Adrenal gland (tissue), 12 donors: ENCODE results near the gene PDZRN3. TPM values are rescaled to one million over a fixed set of nuclear protein-coding genes. Genes with fewer than 3 reads are reported as not detected.

ENCODE experiments used
- DNase-seq, 7 donors: peaks; one replicate each; pipeline ENCODE4 v3.0.0-alpha.2; 2019 to 2020
- H3K27ac ChIP-seq, 5 donors: fragments of 200-600 bp; sonication (generic) in 4 of 5; 1 replicate in 3 of 5; 2 replicates in 2 of 5; pipeline versions ENCODE4 v1.5.1 to v1.8.0; 2016 to 2020; ENCODE audit warnings: mild to moderate bottlenecking in 1 of 5
- H3K27me3 ChIP-seq: fragments of 200-600 bp; 2 replicates; pipeline ENCODE4 v1.8.0; 2021
- H3K36me3 ChIP-seq, 2 donors: fragments of 200-600 bp; replicated peaks in 1 of 2; 1 replicate in 1 of 2; 2 replicates in 1 of 2; pipeline versions ENCODE4 v1.5.1 to v1.8.0; 2018 to 2022
- H3K4me1 ChIP-seq, 2 donors: fragments of 200-600 bp; replicated peaks in 1 of 2; 1 replicate in 1 of 2; 2 replicates in 1 of 2; pipeline versions ENCODE4 v1.5.1 to v1.8.0; 2018 to 2021
- H3K4me3 ChIP-seq, 4 donors: fragments of 200-600 bp; sonication (generic) in 3 of 4; one replicate each; pipeline ENCODE4 v1.5.1; 2016 to 2018
- H3K9me3 ChIP-seq, 3 donors: fragments of 200-600 bp; sonication (generic) in 1 of 3; replicated peaks in 1 of 3; 1 replicate in 2 of 3; 2 replicates in 1 of 3; pipeline versions ENCODE4 v1.5.1 to v1.8.0; 2016 to 2021
- CTCF ChIP-seq, 6 experiments: fragments of 450-650 bp in 4 of 6; fragments of 200-600 bp in 2 of 6; sonication (generic) in 1 of 6; IDR thresholded peaks; 1 replicate in 5 of 6; 2 replicates in 1 of 6; pipeline versions ENCODE4 v1.5.1 to v1.8.0; 2016 to 2021; ENCODE audit warnings: antibody characterized with exemption in 6 of 6, mild to moderate bottlenecking in 2 of 6, moderate library complexity in 1 of 6
- POLR2A ChIP-seq, 2 donors: fragments of 450-650 bp; IDR thresholded peaks; one replicate each; pipeline ENCODE4 v1.6.1; 2017; ENCODE audit warnings: antibody characterized with exemption in 2 of 2, mild to moderate bottlenecking in 2 of 2, moderate library complexity in 1 of 2
- WGBS, 4 donors: extraction: QIAGEN DNeasy Blood & Tissue Kit in 2 of 4; methylation state at CpG; one replicate each; pipeline versions ENCODE4 v1.1.5 to v1.1.7; 2013 to 2017; 5-methylcytosine and 5-hydroxymethylcytosine counted together
- intact Hi-C, 2 donors: fragments of 100-400 bp; cut with DNase I; formaldehyde crosslinking; loops; one replicate each; pipeline versions ENCODE4 v1.14.1 to v1.15.0; 2022 to 2023
- polyA plus RNA-seq, 3 donors: library from polyadenylated mRNA; stranded (reverse); fragments of 200-250 nt in 2 of 3; fragments of 350-450 nt in 1 of 3; fragmentation: Illumina TruSeq in 1 of 3; extraction: RNeasy Lipid Tissue Mini Kit (QIAGEN cat#74804) in 1 of 3; gene quantifications; one replicate each; pipeline ENCODE4 v1.2.3, GENCODE V29; 2013 to 2014
- total RNA-seq, 9 donors: library from RNA; depleted of rRNA in 4 of 9; stranded (reverse); fragments of >200 nt in 4 of 9; fragments of 120-200 nt in 1 of 9; fragmentation: NEBNext Ultra II Directional in 1 of 9; extraction: Animal tissue kit (Norgen Biotek cat#: 25700) in 1 of 9; gene quantifications; one replicate each; pipeline versions ENCODE4 v1.1.0 to v1.2.4, GENCODE V29; 2013 to 2023
- donor health status: healthy with polysubstance abuse.
- donor health status: Bipolar disorder and iron deficiency.
- donor health status: DM: yes; HTN: yes; CAD: no.
- donor health status: DM: no; HTN: no; CAD: no.
- donor health status: DM: no; HTN: no; CAD: no.
- donor health status: DM: yes; HTN: yes; CAD: no.

Gene PDZRN3
- total and polyA plus RNA-seq, 12 donors, result 11.5 to 126 (median 64.1) TPM

GRCh38 chr3:73656241-73656890 is 31.6 kb upstream of the PDZRN3 start:
- DNase-seq, result no peak
- Histone ChIP-seq H3K27ac (no peak overlapping the region), H3K27me3 (no peaks in the 10 kb centered on the region), H3K36me3 (no peaks in the 10 kb centered on the region), H3K9me3 (no peaks in the 10 kb centered on the region), H3K4me1 (peaks cover 0 to 12% of the 10 kb centered on the region in 2 donors), H3K4me3 (no peak overlapping the region)
- intact Hi-C loops, result no loop called here
- 81 to 95% (median 92%) methylated on average over 4 of the region's 4 CpGs for WGBS, 4 donors
- TF ChIP-seq CTCF (IDR thresholded peaks at IDR 0.05) (no peak), POLR2A (IDR thresholded peaks at IDR 0.05) (no peak)

- Histone ChIP-seq H3K4me3 (no peak overlapping the region), H3K27me3 (no peaks in the 10 kb centered on the region), H3K9me3 (no peaks in the 10 kb centered on the region), H3K4me1 (peaks cover 0 to 12% of the 10 kb centered on the region in 2 donors), H3K27ac (no peak overlapping the region), H3K36me3 (no peaks in the 10 kb centered on the region)
- no peak for DNase-seq
- WGBS, 4 donors, result 90 to 94% (median 93%) methylated on average over 5 of the region's 5 CpGs
- intact Hi-C loops, result no loop called here
- no peak for TF ChIP-seq CTCF (IDR thresholded peaks at IDR 0.05)
- no peak for TF ChIP-seq POLR2A (IDR thresholded peaks at IDR 0.05)
Observed at GRCh38 chr3:73655197-73655596, 30.5 kb upstream of the PDZRN3 start.

- DNase-seq, result no peak
- peaks cover 0 to 8% of the 10 kb centered on the region in 2 donors for H3K4me1 ChIP-seq
- no peaks in the 10 kb centered on the region for H3K36me3 ChIP-seq
- H3K9me3 ChIP-seq, result no peaks in the 10 kb centered on the region
- WGBS, 4 donors, result 77 to 88% (median 86%) methylated on average over 1 of the region's 1 CpG
- intact Hi-C loops, result no loop called here
- no peak overlapping the region for H3K27ac ChIP-seq
- H3K4me3 ChIP-seq, result no peak overlapping the region
- TF ChIP-seq POLR2A (IDR thresholded peaks at IDR 0.05) (no peak), CTCF (IDR thresholded peaks at IDR 0.05) (no peak)
- H3K27me3 ChIP-seq, result no peaks in the 10 kb centered on the region
Observed at GRCh38 chr3:73653877-73654276, 29.1 kb upstream of the PDZRN3 start.

GRCh38 chr3:73653351-73653750 is 28.6 kb upstream of the PDZRN3 start:
- Histone ChIP-seq H3K36me3 (no peaks in the 10 kb centered on the region), H3K27ac (no peak overlapping the region), H3K4me3 (no peak overlapping the region), H3K4me1 (peaks cover 0 to 3% of the 10 kb centered on the region in 2 donors), H3K9me3 (no peaks in the 10 kb centered on the region), H3K27me3 (no peaks in the 10 kb centered on the region)
- 71 to 88% (median 82%) methylated on average over 3 of the region's 3 CpGs for WGBS, 4 donors
- TF ChIP-seq POLR2A (IDR thresholded peaks at IDR 0.05) (no peak), CTCF (IDR thresholded peaks at IDR 0.05) (no peak)
- DNase-seq, result no peak
- intact Hi-C loops, result no loop called here
